Uterus (tissue), 4 donors: ENCODE measurements around the gene EIF1AD. TPM values are rescaled to one million over a fixed set of nuclear protein-coding genes. Genes with fewer than 3 reads are reported as not detected.
"Not testable (repeated sequence)": the region's sequence is repeated elsewhere in the genome, so short reads cannot be mapped to it uniquely, and the experiment has no call there.

Experiments used
- DNase-seq, 2 donors: peaks; one replicate each; pipeline ENCODE4 v3.0.0-alpha.2; 2019 to 2020
- H3K27ac ChIP-seq, 2 donors: fragments of 200-600 bp; sonication (generic); 1 replicate in 1 of 2; 2 replicates in 1 of 2; pipeline ENCODE4 v1.5.1; 2016 to 2018
- H3K27me3 ChIP-seq, 2 donors: fragments of 200-600 bp; sonication (generic); one replicate each; pipeline ENCODE4 v1.5.1; 2018 to 2019; ENCODE audit warnings: control low read depth in 1 of 2
- H3K36me3 ChIP-seq, 2 donors: fragments of 200-600 bp; sonication (generic); one replicate each; pipeline ENCODE4 v1.5.1; 2019; ENCODE audit warnings: control low read depth in 1 of 2
- H3K4me1 ChIP-seq, 2 donors: fragments of 200-600 bp; sonication (generic); one replicate each; pipeline ENCODE4 v1.5.1; 2018 to 2019; ENCODE audit warnings: control low read depth in 1 of 2
- H3K4me3 ChIP-seq, 2 donors: fragments of 200-600 bp; sonication (generic); 1 replicate in 1 of 2; 2 replicates in 1 of 2; pipeline ENCODE4 v1.5.1; 2018 to 2019; ENCODE audit warnings: mild to moderate bottlenecking in 1 of 2
- H3K9me3 ChIP-seq, 2 donors: fragments of 200-600 bp; sonication (generic); one replicate each; pipeline ENCODE4 v1.5.1; 2019; ENCODE audit warnings: control low read depth in 1 of 2
- CTCF ChIP-seq, 4 experiments: fragments of 200-600 bp in 2 of 4; fragments of 450-650 bp in 2 of 4; sonication (generic) in 2 of 4; IDR thresholded peaks; one replicate each; pipeline ENCODE4 v1.5.1; 2016 to 2019; ENCODE audit warnings: antibody characterized with exemption in 4 of 4, mild to moderate bottlenecking in 2 of 4, moderate library complexity in 1 of 4
- POLR2A ChIP-seq, 2 donors: fragments of 450-650 bp; IDR thresholded peaks; one replicate each; pipeline ENCODE4 v1.6.1; 2016; ENCODE audit warnings: antibody characterized with exemption in 2 of 2, mild to moderate bottlenecking in 1 of 2, moderate library complexity in 1 of 2
- intact Hi-C: fragments of 100-400 bp; cut with DNase I; formaldehyde crosslinking; loops from one replicate; pipeline ENCODE4 v1.15.1; 2023; ENCODE audit warnings: low total_unique reads
- total RNA-seq, 4 donors: library from RNA; depleted of rRNA in 3 of 4; stranded (reverse); fragments of >200 nt in 3 of 4; gene quantifications; one replicate each; pipeline versions ENCODE4 v1.1.0 to v1.2.4, GENCODE V29; 2014 to 2023
- donor health status: DM: yes; HTN: yes; CAD: no.

The EIF1AD gene
- total RNA-seq, 4 donors from 2014 or later, result 15.6 to 38.2 (median 33.1) TPM

- intact Hi-C loops, result no loop called here
These were observed 33.8 kb upstream of the EIF1AD start for GRCh38 chr11:66035653-66036333.

DNA sequence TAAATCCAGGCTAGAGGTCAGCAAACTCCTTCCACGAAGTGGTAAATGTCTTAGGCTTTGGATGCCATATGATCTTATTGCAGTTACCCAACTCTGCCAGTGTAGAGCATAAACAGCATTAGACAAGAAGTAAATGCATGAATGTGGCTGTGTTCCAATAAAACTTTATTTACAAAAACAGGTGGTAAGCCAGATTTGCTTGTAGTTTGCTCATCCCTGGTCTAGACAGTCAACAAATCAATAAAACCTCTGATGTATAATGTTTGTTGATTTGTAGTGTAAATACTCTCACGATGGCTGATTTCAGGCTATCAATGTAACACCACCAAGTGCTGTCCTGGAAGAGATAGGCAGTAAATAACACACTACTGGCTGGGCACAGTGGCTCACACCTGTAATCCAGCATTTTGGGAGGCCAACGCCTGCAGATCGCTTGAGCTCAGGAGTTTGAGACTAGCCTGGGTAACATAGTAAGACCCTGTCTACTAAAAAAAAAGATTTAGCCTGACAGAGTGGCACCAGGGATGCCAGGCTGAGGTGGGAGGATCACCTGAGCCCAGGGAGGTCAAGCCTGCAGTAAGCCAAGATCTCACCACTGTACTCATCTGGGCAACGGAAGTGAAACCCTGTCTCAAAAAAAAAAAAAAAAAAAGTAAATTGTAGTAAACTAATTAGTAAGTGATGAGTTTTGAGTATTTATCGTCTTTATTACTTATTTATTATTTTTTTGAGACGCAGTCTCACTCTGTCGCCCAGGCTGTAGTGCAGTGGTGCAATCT, 31.2 kb upstream of the EIF1AD start:
- no peak for DNase-seq

More at GRCh38 chr11:66035653-66036333, 33.8 kb upstream of the EIF1AD start:
- DNase-seq, result no peak
- H3K27ac ChIP-seq, result no peak overlapping the region
- no peaks in the 10 kb centered on the region for H3K36me3 ChIP-seq
- H3K4me3 ChIP-seq, result no peak overlapping the region
- no peaks in the 10 kb centered on the region for H3K9me3 ChIP-seq
- H3K4me1 ChIP-seq, result no peaks in the 10 kb centered on the region
- TF ChIP-seq POLR2A (IDR thresholded peaks at IDR 0.05), result no peak
- TF ChIP-seq CTCF (IDR thresholded peaks at IDR 0.05), result no peak
- no peaks in the 10 kb centered on the region for H3K27me3 ChIP-seq

GRCh38 chr11:66026017-66026529, 24.1 kb upstream of the EIF1AD start, which contains the start of gene CATSPER1:
Gene CATSPER1 (minus strand): TSS chr11:66026479. CDS start chr11:66026379, 100 bp downstream.
- TF ChIP-seq CTCF (IDR thresholded peaks at IDR 0.05), result no peak
- H3K36me3 ChIP-seq, result no peaks in the 10 kb centered on the region
- no peak within 1 kb of the TSS for H3K4me3 ChIP-seq
- intact Hi-C loops, result no loop called here
- no peaks in the 10 kb centered on the region for H3K27me3 ChIP-seq
- no peaks in the 10 kb centered on the region for H3K4me1 ChIP-seq
- no peaks in the 10 kb centered on the region for H3K9me3 ChIP-seq
- no peak for DNase-seq
- H3K27ac ChIP-seq, result no peak within 1 kb of the TSS

More for the DNA sequence above, 31.2 kb upstream of the EIF1AD start:
- H3K36me3 ChIP-seq, result no peaks in the 10 kb centered on the region
- H3K4me3 ChIP-seq, result no peak overlapping the region
- no peak for TF ChIP-seq POLR2A (IDR thresholded peaks at IDR 0.05)
- TF ChIP-seq CTCF (IDR thresholded peaks at IDR 0.05), result no peak
- H3K27me3 ChIP-seq, result no peaks in the 10 kb centered on the region
- H3K9me3 ChIP-seq, result no peaks in the 10 kb centered on the region
- no peaks in the 10 kb centered on the region for H3K4me1 ChIP-seq
- H3K27ac ChIP-seq, result no peak overlapping the region
- intact Hi-C loops, result no loop called here

- H3K36me3 ChIP-seq, intact Hi-C loops, H3K27me3 ChIP-seq, H3K27ac ChIP-seq, H3K4me1 ChIP-seq, DNase-seq, H3K9me3 ChIP-seq, H3K4me3 ChIP-seq: not testable (repeated sequence)
These were observed 21.2 kb upstream of the EIF1AD start for GRCh38 chr11:66023186-66023440.

GRCh38 chr11:66022401-66023185, 20.6 kb upstream of the EIF1AD start:
- H3K9me3 ChIP-seq, result no peaks in the 10 kb centered on the region
- H3K4me1 ChIP-seq, result no peaks in the 10 kb centered on the region
- DNase-seq, result peak; percentile 44 to 75
- H3K4me3 ChIP-seq, result no peak overlapping the region
- no peaks in the 10 kb centered on the region for H3K27me3 ChIP-seq
- H3K27ac ChIP-seq, result no peak overlapping the region
- no peaks in the 10 kb centered on the region for H3K36me3 ChIP-seq
- no peak for TF ChIP-seq POLR2A (IDR thresholded peaks at IDR 0.05)
- peak; percentile 78 to 96 (median 88) for TF ChIP-seq CTCF (IDR thresholded peaks at IDR 0.05)
- intact Hi-C loops, result no loop called here
